ENCODE results near the gene CXCR6.
"Not testable (repeated sequence)": the region's sequence is repeated elsewhere in the genome, so short reads cannot be mapped to it uniquely, and the experiment has no call there.

CXCR6 gene

GRCh38 chr3:45992133-45992729 is 49.0 kb downstream of the CXCR6 start:
- DNase-seq = no peak

DNA sequence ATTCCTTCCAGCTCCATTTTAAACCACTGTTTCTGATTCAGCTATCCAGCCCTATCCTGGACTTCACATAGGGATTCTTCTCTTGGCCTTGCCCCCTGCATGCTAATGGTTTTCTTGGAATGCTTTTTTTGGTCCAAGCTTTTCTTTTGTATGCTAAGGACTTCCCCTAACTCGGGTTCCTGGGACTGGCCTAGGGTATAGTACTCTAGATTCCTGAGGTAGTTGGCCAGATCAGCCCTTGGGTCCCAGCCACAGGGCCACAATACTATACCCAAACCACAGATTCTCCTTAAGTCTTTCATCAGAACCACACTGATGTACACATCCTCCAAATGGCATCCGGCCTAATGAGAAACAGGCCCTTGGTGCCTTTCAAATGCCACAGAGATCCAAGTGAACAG is 49.6 kb downstream of the CXCR6 start:
- no peak for DNase-seq

DNA sequence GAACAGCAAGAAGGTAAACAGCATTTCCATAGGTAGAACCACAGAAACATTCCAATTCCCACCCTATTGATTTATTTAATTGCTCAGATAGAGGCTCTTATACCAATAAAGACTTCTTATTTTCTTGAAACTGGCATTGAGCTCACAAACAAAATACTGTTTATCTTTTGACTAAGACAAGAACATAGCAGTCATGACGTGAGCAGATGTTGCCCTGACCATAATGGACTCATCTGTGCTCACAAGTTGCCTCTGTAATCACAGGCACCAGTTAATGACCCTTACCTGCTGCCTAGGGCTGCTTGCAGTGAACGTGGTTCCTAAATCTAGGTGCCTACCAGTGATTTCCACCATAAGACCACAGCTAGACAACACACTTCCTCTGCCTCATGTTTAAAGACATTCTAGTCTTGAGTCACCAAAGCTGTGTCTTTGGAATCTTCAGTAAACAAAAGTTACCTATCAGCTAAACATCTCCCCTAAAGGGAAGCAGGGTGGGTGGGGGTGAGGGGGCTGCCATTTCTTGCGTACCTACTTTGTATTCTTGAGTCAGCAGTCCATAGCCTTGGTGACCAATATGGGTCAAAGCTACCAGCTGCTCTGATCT is 50.3 kb downstream of the CXCR6 start:
- DNase-seq = no peak

- DNase-seq = no peak
Measured at GRCh38 chr3:45994419-45995235, 51.4 kb downstream of the CXCR6 start.

DNA sequence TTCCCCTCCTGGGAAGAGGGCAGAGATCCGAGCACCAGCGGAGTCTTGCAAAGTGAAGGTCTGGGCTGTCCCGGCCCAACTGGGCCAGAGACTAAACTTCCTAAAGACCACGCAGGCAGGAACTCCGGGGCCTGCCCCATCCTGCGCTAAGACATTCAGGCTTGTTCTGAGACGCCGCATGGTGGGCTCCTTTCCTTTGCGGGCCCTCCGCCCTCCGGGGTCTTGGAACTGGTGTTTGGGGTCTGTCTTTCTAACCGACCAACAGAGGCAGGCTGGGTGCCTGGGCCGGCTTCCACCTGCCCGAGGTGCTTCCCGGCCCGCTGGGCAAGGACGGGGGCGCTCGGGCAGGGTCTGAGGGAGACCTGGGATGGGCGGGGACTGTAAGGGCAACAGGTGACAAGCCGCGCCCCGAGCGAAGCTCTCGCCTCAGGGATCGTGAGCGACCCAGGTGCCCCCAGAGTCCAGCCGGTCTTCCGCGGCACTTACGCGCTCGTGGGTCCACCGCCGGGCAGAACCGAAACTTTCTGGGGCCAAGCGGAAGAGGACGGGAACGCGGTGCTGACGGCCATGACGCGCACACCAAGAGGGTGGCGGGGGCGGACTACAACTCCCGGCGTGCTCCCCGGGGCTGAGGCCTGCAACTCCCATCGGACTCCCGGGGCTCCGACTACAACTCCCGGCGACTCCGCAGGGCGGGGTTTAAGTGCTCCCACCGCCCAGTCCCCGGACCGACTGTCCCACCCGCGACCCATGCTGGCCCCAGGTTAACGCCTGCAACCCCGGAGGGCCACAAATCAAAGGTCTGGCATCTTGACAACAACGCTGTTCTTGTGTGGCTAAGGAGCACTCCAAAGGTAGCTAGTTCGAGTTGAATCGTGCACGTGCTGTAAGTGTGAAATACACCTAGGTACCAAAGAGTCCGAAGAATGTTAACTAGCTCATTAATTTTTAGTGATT is 52.2 kb downstream of the CXCR6 start, which contains the start of gene FYCO1:
FYCO1 (minus strand) TSS at position 589 of the 957 bp plus-strand sequence. CDS start 10,914 bp downstream, outside the sequence.
- peak; percentile 51 for DNase-seq

- not testable (repeated sequence) for DNase-seq
Measured at GRCh38 chr3:45997499-45997898, 54.2 kb downstream of the CXCR6 start.

GRCh38 chr3:45997942-45998341 is 54.7 kb downstream of the CXCR6 start:
- DNase-seq = no peak
